Loucy (cell line): ENCODE results near the gene ATG10.
"Not testable (repeated sequence)": the region's sequence is repeated elsewhere in the genome, so short reads cannot be mapped to it uniquely, and the experiment has no call there.

ENCODE experiments used
- H2AFZ ChIP-seq: fragments of 200-600 bp; sonication (generic); 2 replicates; pipeline ENCODE4 v1.6.0; 2016; ENCODE audit warnings: antibody characterized with exemption, mild to moderate bottlenecking, low read length, moderate library complexity
- H3F3A ChIP-seq: fragments of 200-600 bp; 2 replicates; pipeline ENCODE4 v1.6.0; 2016; ENCODE audit warnings: antibody characterized with exemption, low read depth, mild to moderate bottlenecking
- H3K27me3 ChIP-seq: fragments of 200-600 bp; sonication (generic); 2 replicates; pipeline ENCODE4 v1.6.1; 2014; ENCODE audit warnings: low read length, mild to moderate bottlenecking; ENCODE audit not compliant: insufficient read depth, poor library complexity, severe bottlenecking
- H3K36me3 ChIP-seq: fragments of 200-600 bp; sonication (generic); 2 replicates; pipeline ENCODE4 v1.6.1; 2016; ENCODE audit warnings: low read length; ENCODE audit not compliant: insufficient read depth
- H3K4me1 ChIP-seq: fragments of 200-600 bp; sonication (generic); 2 replicates; pipeline ENCODE4 v1.5.1; 2014; ENCODE audit warnings: low read length, mild to moderate bottlenecking; ENCODE audit not compliant: insufficient read depth, poor library complexity, severe bottlenecking
- H3K4me2 ChIP-seq: fragments of 200-600 bp; sonication (generic); 2 replicates; pipeline ENCODE4 v1.6.0; 2014; ENCODE audit warnings: antibody characterized with exemption, low read length, low read depth, mild to moderate bottlenecking; ENCODE audit not compliant: poor library complexity, severe bottlenecking
- H3K4me3 ChIP-seq: fragments of 200-600 bp; sonication (generic); 2 replicates; pipeline ENCODE4 v1.5.1; 2014; ENCODE audit warnings: low read length, mild to moderate bottlenecking, mixed read lengths; ENCODE audit not compliant: poor library complexity, severe bottlenecking
- H3K79me2 ChIP-seq: fragments of 200-600 bp; sonication (generic); 2 replicates; pipeline ENCODE4 v1.6.1; 2014; ENCODE audit warnings: low read length; ENCODE audit not compliant: insufficient read depth
- H3K9ac ChIP-seq: fragments of 200-600 bp; sonication (generic); 2 replicates; pipeline ENCODE4 v1.6.0; 2014; ENCODE audit warnings: mild to moderate bottlenecking, low read depth, low read length, moderate library complexity; ENCODE audit not compliant: poor library complexity, severe bottlenecking
- H3K9me2 ChIP-seq: fragments of 200-600 bp; sonication (generic); replicated peaks from 2 replicates; pipeline ENCODE4 v1.6.1; 2016; ENCODE audit warnings: low read depth, low read length, mixed read lengths
- H3K9me3 ChIP-seq: fragments of 200-600 bp; sonication (generic); 2 replicates; pipeline ENCODE4 v1.6.1; 2014; ENCODE audit warnings: mild to moderate bottlenecking, antibody characterized with exemption, low read length, low read depth; ENCODE audit not compliant: insufficient read depth
- H4K20me1 ChIP-seq: fragments of 200-600 bp; sonication (generic); 2 replicates; pipeline ENCODE4 v1.6.0; 2014; ENCODE audit warnings: antibody characterized with exemption, low read length, mild to moderate bottlenecking; ENCODE audit not compliant: insufficient read depth, poor library complexity, severe bottlenecking
- CTCF ChIP-seq: fragments of 200-600 bp; sonication (generic); conservative IDR thresholded peaks from 2 replicates; pipeline ENCODE4 v1.5.1; 2014; ENCODE audit warnings: mild to moderate bottlenecking, antibody characterized with exemption, low read length
- EZH2phosphoT487 ChIP-seq: fragments of 200-600 bp; IDR thresholded peaks from 2 replicates; pipeline ENCODE4 v1.6.1; 2018; ENCODE audit warnings: antibody characterized with exemption, mild to moderate bottlenecking, moderate library complexity, borderline replicate concordance

Gene ATG10

GRCh38 chr5:82107267-82107666 lies 135.4 kb downstream of the ATG10 start:
- Histone ChIP-seq H4K20me1 (no peaks in the 10 kb centered on the region), H3K9me2 (no peaks in the 10 kb centered on the region), H3K36me3 (no peaks in the 10 kb centered on the region), H3K9ac (no peak overlapping the region), H3K4me1 (peaks cover 45% of the 10 kb centered on the region), H3K27me3 (no peaks in the 10 kb centered on the region), H3K4me3 (no peak overlapping the region), H3F3A (peaks cover 4% of the 10 kb centered on the region; the same call in 1 of the 2 replicates), H2AFZ (no peak overlapping the region), H3K9me3 (no peaks in the 10 kb centered on the region), H3K4me2 (no peak overlapping the region), H3K79me2 (no peaks in the 10 kb centered on the region)
- TF ChIP-seq EZH2phosphoT487 (no peak), CTCF (peak; percentile 63)

- H3K9me2 ChIP-seq, result no peaks in the 10 kb centered on the region
- no peak overlapping the region for H2AFZ ChIP-seq
- H3K79me2 ChIP-seq, result no peaks in the 10 kb centered on the region
- no peaks in the 10 kb centered on the region for H4K20me1 ChIP-seq
- H3K4me1 ChIP-seq, result peaks cover 50% of the 10 kb centered on the region
- H3K36me3 ChIP-seq, result no peaks in the 10 kb centered on the region
- no peaks in the 10 kb centered on the region for H3K27me3 ChIP-seq
- H3K9ac ChIP-seq, result no peak overlapping the region
- no peak overlapping the region for H3K4me3 ChIP-seq
- H3K4me2 ChIP-seq, result no peak overlapping the region
- H3K9me3 ChIP-seq, result no peaks in the 10 kb centered on the region
- TF ChIP-seq EZH2phosphoT487, result no peak
- TF ChIP-seq CTCF, result no peak
- peaks cover 4% of the 10 kb centered on the region; the same call in 1 of the 2 replicates for H3F3A ChIP-seq
Observed at GRCh38 chr5:82109013-82109412, 137.2 kb downstream of the ATG10 start.

- H3K36me3 ChIP-seq, H3K9me3 ChIP-seq, H3K9me2 ChIP-seq: not testable (repeated sequence)
Observed at GRCh38 chr5:82109915-82110314, 138.1 kb downstream of the ATG10 start.

GRCh38 chr5:82111191-82111590 lies 139.4 kb downstream of the ATG10 start:
- Histone ChIP-seq H3K9me3 (no peaks in the 10 kb centered on the region), H3K27me3 (no peaks in the 10 kb centered on the region), H3K79me2 (no peaks in the 10 kb centered on the region), H4K20me1 (no peaks in the 10 kb centered on the region), H3K9ac (peak overlapping the region; percentile 63), H2AFZ (0 out of 2 replicates have a peak overlapping the region, but pooled peaks have one; percentile 50), H3K36me3 (no peaks in the 10 kb centered on the region), H3K4me3 (peak overlapping the region; percentile 64), H3F3A (peaks cover 4% of the 10 kb centered on the region; the same call in 1 of the 2 replicates), H3K4me2 (peak overlapping the region; percentile 81), H3K4me1 (peaks cover 41% of the 10 kb centered on the region), H3K9me2 (no peaks in the 10 kb centered on the region)
- no peak for TF ChIP-seq CTCF
- no peak for TF ChIP-seq EZH2phosphoT487

More at GRCh38 chr5:82109915-82110314, 138.1 kb downstream of the ATG10 start:
- H3K4me3 ChIP-seq, H2AFZ ChIP-seq, H3K27me3 ChIP-seq, H3K9ac ChIP-seq, H3K4me2 ChIP-seq, H3F3A ChIP-seq, H3K79me2 ChIP-seq, H4K20me1 ChIP-seq: not testable (repeated sequence)
- peaks cover 54% of the 10 kb centered on the region for H3K4me1 ChIP-seq
